B cell (primary cell): ENCODE measurements around the gene PTGES. TPM values are rescaled to one million over a fixed set of nuclear protein-coding genes. Genes with fewer than 3 reads are reported as not detected.
"Not testable (repeated sequence)": the region's sequence is repeated elsewhere in the genome, so short reads cannot be mapped to it uniquely, and the experiment has no call there.

Source experiments
- ATAC-seq: fragments of 200-7000 bp; cut with Tn5 transposase; one replicate; pipeline ENCODE4 v1.10.0; 2021; ENCODE audit warnings: low read depth, mild to moderate bottlenecking, moderate number of reproducible peaks, moderate library complexity
- CTCF ChIA-PET: fragments of 350-600 bp; sonication (Branson Sonifier 250); formaldehyde crosslinking; loops from one replicate; lab custom pipeline; 2021; ENCODE audit warnings: antibody characterized with exemption, inconsistent platforms; lab: Charles Lee
- POLR2A ChIA-PET: fragments of 350-600 bp; sonication (Branson Sonifier 250); formaldehyde crosslinking; loops from one replicate; lab custom pipeline; 2021; ENCODE audit warnings: antibody characterized with exemption; lab: Charles Lee
- DNase-seq: peaks from one replicate; pipeline ENCODE4 v3.0.0; 2013
- H2AFZ ChIP-seq: 2 replicates; pipeline ENCODE4 v1.6.1; 2012; ENCODE audit warnings: mild to moderate bottlenecking, low read depth, low read length; ENCODE audit not compliant: insufficient read depth, poor library complexity, severe bottlenecking
- H3K27ac ChIP-seq, 2 donors: 1 replicate in 1 of 2; 2 replicates in 1 of 2; pipeline ENCODE4 v1.5.1; 2012 to 2013; ENCODE audit warnings: low read length in 2 of 2, mild to moderate bottlenecking in 2 of 2, moderate library complexity in 1 of 2
- H3K27me3 ChIP-seq, 4 experiments: fragments of 200-600 bp in 1 of 4; sonication (generic) in 1 of 4; replicated peaks in 1 of 4; 1 replicate in 2 of 4; 2 replicates in 2 of 4; pipeline versions ENCODE4 v1.6.1 to v1.7.0; 2013 to 2016; ENCODE audit warnings: low read length in 3 of 4, mild to moderate bottlenecking in 2 of 4, mixed read lengths in 1 of 4, moderate library complexity in 1 of 4; ENCODE audit not compliant: insufficient read depth in 4 of 4, control insufficient read depth in 3 of 4; ENCODE audit errors: control extremely low read depth in 1 of 4
- H3K36me3 ChIP-seq, 2 experiments: replicated peaks in 1 of 2; 1 replicate in 1 of 2; 2 replicates in 1 of 2; pipeline versions ENCODE4 v1.6.1 to v1.7.1; 2013; ENCODE audit warnings: low read length in 1 of 2; ENCODE audit not compliant: insufficient read depth in 2 of 2, control insufficient read depth in 1 of 2; ENCODE audit errors: control extremely low read depth in 1 of 2, extremely low read depth in 1 of 2
- H3K4me1 ChIP-seq, 2 donors: fragments of 200-600 bp in 1 of 2; sonication (generic) in 1 of 2; 1 replicate in 1 of 2; 2 replicates in 1 of 2; pipeline versions ENCODE4 v1.5.1 to v1.6.1; 2013 to 2017; ENCODE audit warnings: low read length in 2 of 2; ENCODE audit not compliant: control insufficient read depth in 2 of 2, insufficient read depth in 2 of 2
- H3K4me2 ChIP-seq: replicated peaks from 2 replicates; pipeline ENCODE3; 2012; ENCODE audit warnings: mild to moderate bottlenecking, low read depth, low read length; ENCODE audit not compliant: poor library complexity, severe bottlenecking
- H3K4me3 ChIP-seq, 5 experiments: fragments of 200-600 bp in 1 of 5; sonication (generic) in 1 of 5; 1 replicate in 3 of 5; 2 replicates in 2 of 5; pipeline versions ENCODE4 v1.5.1 to v1.7.0; 2011 to 2016; ENCODE audit warnings: low read length in 4 of 5, mild to moderate bottlenecking in 4 of 5, low read depth in 2 of 5, control low read depth in 1 of 5, moderate library complexity in 1 of 5; ENCODE audit not compliant: insufficient read depth in 1 of 5; ENCODE audit errors: control extremely low read depth in 1 of 5, extremely low read depth in 1 of 5
- H3K79me2 ChIP-seq: fragments of 200-600 bp; sonication (generic); one replicate; pipeline ENCODE4 v1.6.0; 2016; ENCODE audit warnings: low read length; ENCODE audit not compliant: control insufficient read depth, insufficient read depth
- H3K9ac ChIP-seq: fragments of 200-600 bp; sonication (generic); 2 replicates; pipeline ENCODE4 v1.6.1; 2017; ENCODE audit warnings: mild to moderate bottlenecking, low read length, moderate library complexity
- H3K9me3 ChIP-seq, 3 donors: one replicate each; pipeline versions ENCODE4 v1.6.1 to v1.7.1; 2013; ENCODE audit warnings: low read length in 2 of 3; ENCODE audit not compliant: control insufficient read depth in 2 of 3, insufficient read depth in 1 of 3; ENCODE audit errors: control extremely low read depth in 1 of 3
- H4K20me1 ChIP-seq: 2 replicates; pipeline ENCODE4 v1.6.0; 2012; ENCODE audit warnings: mild to moderate bottlenecking, low read length; ENCODE audit not compliant: insufficient read depth, control insufficient read depth, poor library complexity, severe bottlenecking
- H3K27ac Mint-ChIP-seq: one replicate; pipeline ENCODE4 v1.8.0; 2021; ENCODE audit warnings: mixed read lengths
- H3K27me3 Mint-ChIP-seq: one replicate; pipeline ENCODE4 v1.8.0; 2021; ENCODE audit warnings: mixed read lengths
- H3K4me1 Mint-ChIP-seq: one replicate; pipeline ENCODE4 v1.8.0; 2021; ENCODE audit warnings: mixed read lengths
- H3K4me3 Mint-ChIP-seq: one replicate; pipeline ENCODE4 v1.8.0; 2021; ENCODE audit warnings: mixed read lengths
- H3K9me3 Mint-ChIP-seq: one replicate; pipeline ENCODE4 v1.8.0; 2022; ENCODE audit warnings: mixed read lengths; ENCODE audit not compliant: insufficient read depth
- EZH2 ChIP-seq: IDR thresholded peaks from 2 replicates; pipeline ENCODE4 v1.6.1; 2012; ENCODE audit warnings: borderline replicate concordance, low read depth, mild to moderate bottlenecking, moderate library complexity, low read length; ENCODE audit not compliant: insufficient read depth, poor library complexity, severe bottlenecking
- WGBS: methylation state at CpG from one replicate; pipeline ENCODE4 v1.1.5; 2013; ENCODE audit warnings: missing lambda C conversion rate; ENCODE audit not compliant: insufficient coverage; 5-methylcytosine and 5-hydroxymethylcytosine counted together
- intact Hi-C: fragments of 100-400 bp; cut with micrococcal nuclease; formaldehyde crosslinking; loops from one replicate; pipeline ENCODE4 v1.10.0; 2022
- polyA plus RNA-seq: library from polyadenylated mRNA; depleted of rRNA; stranded (reverse); fragments of >200 nt; gene quantifications from 2 replicates; pipeline ENCODE4 v1.2.3, GENCODE V29; 2012
- total RNA-seq, 2 donors: library from RNA; stranded (reverse); fragments of 120-200 nt in 1 of 2; gene quantifications; 1 replicate in 1 of 2; 2 replicates in 1 of 2; pipeline versions ENCODE4 v1.2.3 to v1.2.4, GENCODE V29; 2013 to 2022
- TF ChIP-seq, protein P1 (sequence below): fragments of 200-600 bp; IDR thresholded peaks from one replicate; pipeline ENCODE4 v1.8.0; 2022; ENCODE audit warnings: antibody characterized with exemption, mild to moderate bottlenecking

Gene PTGES
- total and polyA plus RNA-seq, 2 donors (not counting 1 experiment from before 2014, with no cell fraction given) = not detected

DNA sequence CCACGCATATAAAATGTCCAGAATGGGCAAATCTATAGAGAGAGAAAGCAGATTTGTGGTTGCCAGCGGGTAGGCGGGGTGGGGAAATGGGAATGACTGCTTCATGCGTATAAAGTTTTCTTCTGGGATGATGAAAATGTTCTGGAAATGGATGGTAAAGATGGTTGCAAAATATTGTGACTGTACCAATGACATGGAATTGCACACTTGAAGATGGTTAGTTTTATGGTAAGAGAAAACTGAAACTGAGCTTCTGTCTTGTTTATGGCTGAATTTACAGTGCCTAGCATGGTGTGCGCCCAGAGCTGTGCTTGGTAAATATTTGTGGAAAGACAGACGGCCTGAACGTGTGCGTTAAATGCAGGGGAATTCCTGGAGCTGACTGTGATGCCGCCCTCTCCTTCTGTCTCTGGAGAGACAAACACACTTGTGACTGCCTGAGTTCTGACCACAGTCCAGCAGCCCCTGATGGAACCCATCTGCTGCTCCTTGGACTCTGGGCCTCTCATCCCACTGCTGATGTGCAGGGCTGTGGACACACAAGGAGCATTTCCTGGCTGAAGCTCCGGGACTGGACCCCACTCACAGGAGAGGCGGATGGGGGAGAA, 8.6 kb upstream of the PTGES start:
- POLR2A ChIA-PET = no interaction called here
- TF ChIP-seq, protein P1, sequence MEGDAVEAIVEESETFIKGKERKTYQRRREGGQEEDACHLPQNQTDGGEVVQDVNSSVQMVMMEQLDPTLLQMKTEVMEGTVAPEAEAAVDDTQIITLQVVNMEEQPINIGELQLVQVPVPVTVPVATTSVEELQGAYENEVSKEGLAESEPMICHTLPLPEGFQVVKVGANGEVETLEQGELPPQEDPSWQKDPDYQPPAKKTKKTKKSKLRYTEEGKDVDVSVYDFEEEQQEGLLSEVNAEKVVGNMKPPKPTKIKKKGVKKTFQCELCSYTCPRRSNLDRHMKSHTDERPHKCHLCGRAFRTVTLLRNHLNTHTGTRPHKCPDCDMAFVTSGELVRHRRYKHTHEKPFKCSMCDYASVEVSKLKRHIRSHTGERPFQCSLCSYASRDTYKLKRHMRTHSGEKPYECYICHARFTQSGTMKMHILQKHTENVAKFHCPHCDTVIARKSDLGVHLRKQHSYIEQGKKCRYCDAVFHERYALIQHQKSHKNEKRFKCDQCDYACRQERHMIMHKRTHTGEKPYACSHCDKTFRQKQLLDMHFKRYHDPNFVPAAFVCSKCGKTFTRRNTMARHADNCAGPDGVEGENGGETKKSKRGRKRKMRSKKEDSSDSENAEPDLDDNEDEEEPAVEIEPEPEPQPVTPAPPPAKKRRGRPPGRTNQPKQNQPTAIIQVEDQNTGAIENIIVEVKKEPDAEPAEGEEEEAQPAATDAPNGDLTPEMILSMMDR = no peak
- TF ChIP-seq EZH2 = no peak
- Mint-ChIP-seq H3K4me1 (peaks cover 11% of the 10 kb centered on the region), H3K27me3 (peaks cover 15% of the 10 kb centered on the region), H3K9me3 (no peaks in the 10 kb centered on the region), H3K27ac (peak overlapping the region; percentile 3), H3K4me3 (no peak overlapping the region)
- Histone ChIP-seq H4K20me1 (no peaks in the 10 kb centered on the region), H3K36me3 (no peaks in the 10 kb centered on the region), H2AFZ (no peak overlapping the region), H3K27me3 (no peaks in the 10 kb centered on the region), H3K27ac (no peak overlapping the region), H3K79me2 (no peaks in the 10 kb centered on the region), H3K9ac (no peak overlapping the region), H3K4me2 (no peak overlapping the region), H3K4me1 (peaks cover 7 to 8% of the 10 kb centered on the region in 2 donors), H3K4me3 (no peak overlapping the region), H3K9me3 (no peaks in the 10 kb centered on the region)
- ATAC-seq = no peak
- 86% methylated on average over 11 of the region's 11 CpGs for WGBS
- intact Hi-C loops = no loop called here
- CTCF ChIA-PET = no interaction called here
- DNase-seq = no peak

DNA sequence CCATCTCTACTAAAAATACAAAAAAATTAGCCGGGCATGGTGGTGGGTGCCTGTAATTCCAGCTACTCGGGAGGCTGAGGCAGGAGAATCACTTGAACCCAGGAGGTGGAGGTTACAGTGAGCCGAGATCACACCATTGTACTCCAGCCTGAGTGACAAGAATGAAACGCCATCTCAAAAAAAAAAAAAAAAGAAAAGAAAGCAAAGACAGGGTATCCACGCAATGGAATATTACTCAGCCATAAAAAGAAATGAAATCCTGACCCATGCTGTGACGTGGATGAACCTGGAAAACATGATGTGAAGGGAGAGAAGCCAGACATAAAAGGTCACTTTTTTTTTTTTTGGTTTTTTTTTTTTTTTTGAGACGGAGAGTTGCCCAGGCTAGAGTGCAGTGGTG, 7.9 kb upstream of the PTGES start:
- H3K36me3 ChIP-seq, H4K20me1 ChIP-seq, ATAC-seq, DNase-seq, H3K27ac ChIP-seq, H3K9ac ChIP-seq, H3K9me3 Mint-ChIP-seq, H3K4me2 ChIP-seq, H3K4me1 ChIP-seq, H2AFZ ChIP-seq, H3K4me3 ChIP-seq, H3K27ac Mint-ChIP-seq, intact Hi-C loops, H3K9me3 ChIP-seq, POLR2A ChIA-PET, H3K79me2 ChIP-seq, H3K4me3 Mint-ChIP-seq, H3K27me3 ChIP-seq: not testable (repeated sequence)
- 90% methylated on average over 4 of the region's 7 CpGs for WGBS
- CTCF ChIA-PET = interaction anchor here (1.8 kb wide), 1 partner anchor 23 kb away, joined by 4 read pairs; no protein-coding TSS in a partner anchor
- peaks cover 11% of the 10 kb centered on the region for H3K4me1 Mint-ChIP-seq
- peaks cover 15% of the 10 kb centered on the region for H3K27me3 Mint-ChIP-seq
